Choroid plexus epithelial cell (primary cell): ENCODE data around the gene YPEL2.
A peak's percentile ranks its signal among the peaks of the same experiment; 100 is the strongest.

Experiments
- DNase-seq: peaks from one replicate; pipeline ENCODE4 v3.0.0-alpha.2; 2010; ENCODE audit warnings: low read depth
- H3K4me3 ChIP-seq: 2 replicates; pipeline ENCODE4 v1.5.1; 2011; ENCODE audit warnings: low read depth, mild to moderate bottlenecking, control low read depth, low read length, moderate library complexity
- CTCF ChIP-seq: conservative IDR thresholded peaks from 2 replicates; pipeline ENCODE4 v1.5.1; 2011; ENCODE audit warnings: low read depth, mild to moderate bottlenecking, control low read depth, inconsistent platforms, low read length, moderate library complexity

Gene YPEL2

GRCh38 chr17:59341922-59342321 lies 10.5 kb downstream of the YPEL2 start:
- H3K4me3 ChIP-seq: no peak overlapping the region
- no peak for TF ChIP-seq CTCF
- no peak for DNase-seq

GRCh38 chr17:59342681-59343131 lies 11.3 kb downstream of the YPEL2 start:
- TF ChIP-seq CTCF: no peak
- no peak for DNase-seq

GRCh38 chr17:59345476-59345875 lies 14.0 kb downstream of the YPEL2 start:
- no peak for TF ChIP-seq CTCF
- H3K4me3 ChIP-seq: no peak overlapping the region
- no peak for DNase-seq

More at GRCh38 chr17:59342681-59343131, 11.3 kb downstream of the YPEL2 start:
- H3K4me3 ChIP-seq: no peak overlapping the region

- no peak for TF ChIP-seq CTCF
- H3K4me3 ChIP-seq: no peak overlapping the region
- DNase-seq: no peak
These were observed 14.9 kb downstream of the YPEL2 start for GRCh38 chr17:59346341-59346740.

GRCh38 chr17:59346876-59347407 lies 15.5 kb downstream of the YPEL2 start:
- H3K4me3 ChIP-seq: no peak overlapping the region
- TF ChIP-seq CTCF: no peak
- DNase-seq: no peak

- peak; percentile 93 for DNase-seq
- H3K4me3 ChIP-seq: no peak overlapping the region
- TF ChIP-seq CTCF: peak; percentile 7
These were observed 16.5 kb downstream of the YPEL2 start for GRCh38 chr17:59347975-59348391.

GRCh38 chr17:59349178-59349577 lies 17.7 kb downstream of the YPEL2 start:
- H3K4me3 ChIP-seq: no peak overlapping the region
- TF ChIP-seq CTCF: no peak
- no peak for DNase-seq
